ENCODE measurements around the gene LYPD6B. TPM values are rescaled to one million over a fixed set of nuclear protein-coding genes. Genes with fewer than 3 reads are reported as not detected.

Gene LYPD6B
- total RNA-seq, 1 donor from 2014 or later = 10.1 TPM

- intact Hi-C loops (cut with DNase I) = no loop called here
- Histone ChIP-seq H3K36me3 (no peaks in the 10 kb centered on the region), H3K27ac (no peak overlapping the region), H3K4me3 (no peak overlapping the region), H3K9me3 (no peaks in the 10 kb centered on the region), H3K4me1 (peaks cover 1% of the 10 kb centered on the region), H3K27me3 (no peaks in the 10 kb centered on the region)
- no peak for DNase-seq (ENCODE audit: extremely low spot score in 2 of 2)
- TF ChIP-seq CTCF (IDR thresholded peaks at IDR 0.05) = no peak
- no peak for TF ChIP-seq POLR2AphosphoS5 (IDR thresholded peaks at IDR 0.05; ENCODE audit: insufficient read depth in 1 of 2, low read depth in 1 of 2)
- no peak for TF ChIP-seq POLR2A (IDR thresholded peaks at IDR 0.05)
These were observed 44.2 kb upstream of the LYPD6B start for GRCh38 chr2:148994341-148994740.

- Histone ChIP-seq H3K27ac (no peak overlapping the region), H3K27me3 (no peaks in the 10 kb centered on the region), H3K9me3 (no peaks in the 10 kb centered on the region), H3K4me1 (peaks cover 19% of the 10 kb centered on the region), H3K36me3 (no peaks in the 10 kb centered on the region), H3K4me3 (no peak overlapping the region)
- intact Hi-C loops (cut with DNase I) = no loop called here
- TF ChIP-seq POLR2AphosphoS5 (IDR thresholded peaks at IDR 0.05; ENCODE audit: insufficient read depth in 1 of 2, low read depth in 1 of 2) (no peak), POLR2A (IDR thresholded peaks at IDR 0.05) (no peak), CTCF (IDR thresholded peaks at IDR 0.05) (no peak)
- DNase-seq (ENCODE audit: extremely low spot score in 2 of 2) = no peak
These were observed 41.7 kb upstream of the LYPD6B start for GRCh38 chr2:148996805-148997204.

- H3K36me3 ChIP-seq = no peaks in the 10 kb centered on the region
- intact Hi-C loops (cut with DNase I) = no loop called here
These were observed 40.2 kb upstream of the LYPD6B start for GRCh38 chr2:148998165-148998830.

GRCh38 chr2:148998831-148999200, 39.7 kb upstream of the LYPD6B start:
- Histone ChIP-seq H3K9me3 (no peaks in the 10 kb centered on the region), H3K27ac (peak overlapping the region; percentile 55), H3K4me3 (no peak overlapping the region), H3K36me3 (no peaks in the 10 kb centered on the region), H3K27me3 (no peaks in the 10 kb centered on the region), H3K4me1 (peaks cover 21% of the 10 kb centered on the region)
- DNase-seq (ENCODE audit: extremely low spot score in 2 of 2) = no peak
- intact Hi-C loops (cut with DNase I) = no loop called here
- TF ChIP-seq CTCF (IDR thresholded peaks at IDR 0.05) (no peak), POLR2A (IDR thresholded peaks at IDR 0.05) (no peak), POLR2AphosphoS5 (IDR thresholded peaks at IDR 0.05; ENCODE audit: insufficient read depth in 1 of 2, low read depth in 1 of 2) (no peak)

More at GRCh38 chr2:148998165-148998830, 40.2 kb upstream of the LYPD6B start:
- Histone ChIP-seq H3K4me1 (peaks cover 19% of the 10 kb centered on the region), H3K9me3 (no peaks in the 10 kb centered on the region), H3K4me3 (no peak overlapping the region), H3K27ac (no peak overlapping the region), H3K27me3 (no peaks in the 10 kb centered on the region)
- no peak for DNase-seq (ENCODE audit: extremely low spot score in 2 of 2)
- TF ChIP-seq CTCF (IDR thresholded peaks at IDR 0.05) (no peak), POLR2A (IDR thresholded peaks at IDR 0.05) (no peak), POLR2AphosphoS5 (IDR thresholded peaks at IDR 0.05; ENCODE audit: insufficient read depth in 1 of 2, low read depth in 1 of 2) (no peak)

GRCh38 chr2:148999451-148999921, 39.0 kb upstream of the LYPD6B start:
- intact Hi-C loops (cut with DNase I) = no loop called here
- H3K27me3 ChIP-seq = no peaks in the 10 kb centered on the region
- DNase-seq (ENCODE audit: extremely low spot score in 2 of 2) = no peak

More at GRCh38 chr2:148999451-148999921, 39.0 kb upstream of the LYPD6B start:
- peak overlapping the region in 1 of 2 donors; percentile 20 for H3K4me3 ChIP-seq
- H3K27ac ChIP-seq = peak overlapping the region; percentile 55
- peaks cover 25% of the 10 kb centered on the region for H3K4me1 ChIP-seq
- TF ChIP-seq POLR2A (IDR thresholded peaks at IDR 0.05) (no peak), POLR2AphosphoS5 (IDR thresholded peaks at IDR 0.05; ENCODE audit: insufficient read depth in 1 of 2, low read depth in 1 of 2) (no peak), CTCF (IDR thresholded peaks at IDR 0.05) (no peak)
- H3K36me3 ChIP-seq = no peaks in the 10 kb centered on the region
- no peaks in the 10 kb centered on the region for H3K9me3 ChIP-seq

All from vagina (tissue), 2 donors.